NCI-H187 (cell line): ENCODE measurements around the gene KCTD5.

ENCODE experiments used
- DNase-seq, 2 experiments: peaks; one replicate each; lab custom pipeline; 2025; lab: John Stamatoyannopoulos, UW

The KCTD5 gene

GRCh38 chr16:2697401-2697948, 15.2 kb downstream of the KCTD5 start:
- DNase-seq = no peak

- no peak for DNase-seq
These were observed 16.0 kb downstream of the KCTD5 start for GRCh38 chr16:2698103-2698870.

GRCh38 chr16:2698965-2699750, 16.8 kb downstream of the KCTD5 start:
- DNase-seq = no peak

- no peak for DNase-seq
These were observed 17.7 kb downstream of the KCTD5 start for GRCh38 chr16:2699791-2700600.

GRCh38 chr16:2700786-2701185, 18.5 kb downstream of the KCTD5 start:
- DNase-seq = no peak

GRCh38 chr16:2701272-2701671, 18.9 kb downstream of the KCTD5 start:
- no peak for DNase-seq

- no peak for DNase-seq
These were observed 19.6 kb downstream of the KCTD5 start for GRCh38 chr16:2701713-2702437.

- no peak for DNase-seq
These were observed 20.1 kb downstream of the KCTD5 start for GRCh38 chr16:2702438-2702825.

- DNase-seq = no peak
These were observed 20.8 kb downstream of the KCTD5 start for GRCh38 chr16:2702871-2703745.

- DNase-seq = no peak
These were observed 22.1 kb downstream of the KCTD5 start for GRCh38 chr16:2704166-2704982.

- DNase-seq = no peak
These were observed 22.6 kb downstream of the KCTD5 start for GRCh38 chr16:2704983-2705275.

- no peak for DNase-seq
These were observed 23.0 kb downstream of the KCTD5 start for GRCh38 chr16:2705351-2705750.

GRCh38 chr16:2706085-2706484, 23.8 kb downstream of the KCTD5 start:
- no peak for DNase-seq

- DNase-seq = no peak
These were observed 24.4 kb downstream of the KCTD5 start for GRCh38 chr16:2706611-2707311.

- DNase-seq = no peak
These were observed 25.3 kb downstream of the KCTD5 start for GRCh38 chr16:2707368-2708289.

GRCh38 chr16:2708290-2708639, 25.9 kb downstream of the KCTD5 start:
- no peak for DNase-seq

GRCh38 chr16:2708955-2709587, 26.7 kb downstream of the KCTD5 start:
- no peak for DNase-seq

GRCh38 chr16:2709588-2709984, 27.3 kb downstream of the KCTD5 start:
- no peak for DNase-seq
